AG10803 (cell line): ENCODE results near the gene ITSN1.

ENCODE experiments used
- DNase-seq: peaks from one replicate; pipeline ENCODE4 v3.0.0; 2010; ENCODE audit warnings: low read depth
- H3K4me3 ChIP-seq: 2 replicates; pipeline ENCODE4 v1.5.1; 2011; ENCODE audit warnings: mild to moderate bottlenecking, low read length, control low read depth
- CTCF ChIP-seq: conservative IDR thresholded peaks from 2 replicates; pipeline ENCODE4 v1.5.1; 2011; ENCODE audit warnings: mild to moderate bottlenecking, low read length, control low read depth, inconsistent platforms

ITSN1 gene

GRCh38 chr21:33937146-33937545 lies 294.8 kb downstream of the ITSN1 start:
- TF ChIP-seq CTCF = no peak
- DNase-seq = no peak
- no peak overlapping the region for H3K4me3 ChIP-seq

GRCh38 chr21:33937931-33938339 lies 295.6 kb downstream of the ITSN1 start:
- no peak overlapping the region for H3K4me3 ChIP-seq
- no peak for TF ChIP-seq CTCF
- DNase-seq = no peak

- H3K4me3 ChIP-seq = no peak overlapping the region
- TF ChIP-seq CTCF = no peak
- DNase-seq = no peak
Observed at GRCh38 chr21:33938381-33938780, 296.1 kb downstream of the ITSN1 start.

GRCh38 chr21:33939226-33939625 lies 296.9 kb downstream of the ITSN1 start:
- no peak for TF ChIP-seq CTCF
- H3K4me3 ChIP-seq = no peak overlapping the region
- no peak for DNase-seq

GRCh38 chr21:33940164-33940880 lies 298.0 kb downstream of the ITSN1 start:
- DNase-seq = peak; percentile 62
- TF ChIP-seq CTCF = no peak
- H3K4me3 ChIP-seq = no peak overlapping the region

GRCh38 chr21:33940881-33941245 lies 298.6 kb downstream of the ITSN1 start:
- DNase-seq = peak; percentile 13
- no peak for TF ChIP-seq CTCF
- H3K4me3 ChIP-seq = no peak overlapping the region

- DNase-seq = no peak
- no peak overlapping the region for H3K4me3 ChIP-seq
- no peak for TF ChIP-seq CTCF
Observed at GRCh38 chr21:33942426-33942825, 300.1 kb downstream of the ITSN1 start.
